Endothelial cell of umbilical vein (primary cell): Measurements from ENCODE around the gene ADAMTSL5. TPM values are rescaled to one million over a fixed set of nuclear protein-coding genes. Genes with fewer than 3 reads are reported as not detected.

ENCODE experiments used
- BruUV-seq: library from RNA; stranded (reverse); fragments of 400-500 nt; replicated peaks from 2 replicates; lab custom pipeline; 2021; lab: Mats Ljungman, UMichigan
- CTCF ChIA-PET: fragments of 300-600, 350-600 bp; sonication (Branson Sonifier 250); formaldehyde crosslinking; loops from one replicate; lab custom pipeline; 2021; ENCODE audit warnings: antibody characterized with exemption, inconsistent platforms; lab: Charles Lee
- POLR2A ChIA-PET: fragments of 300-600, 350-600 bp; sonication (Branson Sonifier 250); formaldehyde crosslinking; loops from one replicate; lab custom pipeline; 2021; ENCODE audit warnings: antibody characterized with exemption, inconsistent platforms; lab: Charles Lee
- DNase-seq: peaks from one replicate; pipeline ENCODE4 v3.0.0-alpha.2; 2011; ENCODE audit warnings: low read depth, low spot score
- FAIRE-seq: peaks from 2 replicates; lab custom pipeline; 2011; peaks lifted over from hg19 to GRCh38; lab: Jason Lieb, UNC
- H2AFZ ChIP-seq: 2 replicates; pipeline ENCODE4 v1.6.0; 2012; ENCODE audit warnings: low read depth, low read length, control low read depth, inconsistent platforms
- H3K27ac ChIP-seq: 2 replicates; pipeline ENCODE4 v1.5.1; 2011; ENCODE audit warnings: low read depth, mild to moderate bottlenecking, control low read depth, low read length, moderate library complexity; ENCODE audit not compliant: insufficient read depth
- H3K27me3 ChIP-seq, 2 experiments: 2 replicates each; pipeline versions ENCODE4 v1.6.0 to v1.6.1; 2011; ENCODE audit warnings: low read length in 2 of 2, mixed read lengths in 1 of 2; ENCODE audit not compliant: control insufficient read depth in 2 of 2, insufficient read depth in 2 of 2
- H3K36me3 ChIP-seq, 2 experiments: 2 replicates in 1 of 2; 3 replicates in 1 of 2; pipeline ENCODE4 v1.5.1; 2011; ENCODE audit warnings: low read length in 2 of 2, mild to moderate bottlenecking in 1 of 2, moderate library complexity in 1 of 2; ENCODE audit not compliant: control insufficient read depth in 2 of 2, insufficient read depth in 2 of 2; ENCODE audit errors: extremely low read depth in 1 of 2
- H3K4me1 ChIP-seq: 3 replicates; pipeline ENCODE4 v1.5.1; 2011; ENCODE audit warnings: mild to moderate bottlenecking, low read length; ENCODE audit not compliant: control insufficient read depth, insufficient read depth; ENCODE audit errors: extremely low read depth
- H3K4me2 ChIP-seq: 2 replicates; pipeline ENCODE4 v1.6.1; 2011; ENCODE audit warnings: low read length, control low read depth, mixed read lengths; ENCODE audit not compliant: insufficient read depth
- H3K4me3 ChIP-seq, 3 experiments: fragments of 200-600 bp in 1 of 3; sonication (generic), shearing (Covaris generic) in 1 of 3; replicated peaks in 1 of 3; 2 replicates each; pipeline ENCODE4 v1.5.1; 2011 to 2016; ENCODE audit warnings: control low read depth in 3 of 3, low read length in 3 of 3, mild to moderate bottlenecking in 2 of 3, inconsistent platforms in 1 of 3, low read depth in 1 of 3, moderate library complexity in 1 of 3; ENCODE audit not compliant: insufficient read depth in 1 of 3
- H3K79me2 ChIP-seq: 2 replicates; pipeline ENCODE4 v1.6.0; 2012; ENCODE audit warnings: low read length, inconsistent platforms; ENCODE audit not compliant: control insufficient read depth, insufficient read depth
- H3K9ac ChIP-seq: replicated peaks from 2 replicates; pipeline ENCODE3; 2011; ENCODE audit warnings: low read length, control low read depth; ENCODE audit not compliant: insufficient read depth; ENCODE audit errors: extremely low read depth
- H3K9me1 ChIP-seq: replicated peaks from 3 replicates; pipeline ENCODE4 v1.6.0; 2011; ENCODE audit warnings: mild to moderate bottlenecking, low read length; ENCODE audit not compliant: control insufficient read depth, insufficient read depth; ENCODE audit errors: extremely low read depth
- H3K9me3 ChIP-seq: replicated peaks from 2 replicates; pipeline ENCODE4 v1.5.1; 2012; ENCODE audit warnings: low read length, inconsistent platforms; ENCODE audit not compliant: control insufficient read depth, insufficient read depth
- H4K20me1 ChIP-seq: replicated peaks from 2 replicates; pipeline ENCODE3; 2011; ENCODE audit warnings: mild to moderate bottlenecking, low read length; ENCODE audit not compliant: control insufficient read depth, insufficient read depth; ENCODE audit errors: extremely low read depth
- GATA2 ChIP-seq: IDR thresholded peaks from 2 replicates; pipeline ENCODE4 v1.7.0; 2011; ENCODE audit warnings: low read depth, mild to moderate bottlenecking, moderate library complexity, mixed read lengths, low read length; ENCODE audit not compliant: insufficient read length, insufficient read depth
- dilution Hi-C: fragments of 300-500 bp; cut with MboI; formaldehyde crosslinking; loops from one replicate; pipeline ENCODE4 v1.15.0; 2019; ENCODE audit warnings: low sequenced_read_pairs; ENCODE audit not compliant: extremely low pct_ligation_motif_present
- intact Hi-C: fragments of 100-400 bp; cut with micrococcal nuclease; formaldehyde crosslinking; loops from one replicate; pipeline ENCODE4 v1.10.0; 2022
- polyA plus RNA-seq, 4 experiments: library from polyadenylated mRNA; depleted of rRNA in 3 of 4; stranded (reverse) in 3 of 4; unstranded in 1 of 4; fragments of >200 nt; gene quantifications; 2 replicates each; pipeline versions ENCODE4 v1.2.1 to v1.2.3, GENCODE V29; 2011 to 2012; ENCODE audit warnings: missing spikeins in 1 of 4
- total RNA-seq: library from RNA; stranded (reverse); gene quantifications from 2 replicates; pipeline ENCODE4 v1.2.3, GENCODE V29; 2021
- TF ChIP-seq, protein P1 (sequence below), 2 donors: IDR thresholded peaks; 1 replicate in 1 of 2; 2 replicates in 1 of 2; pipeline ENCODE4 v1.5.1; 2011; ENCODE audit warnings: low read length in 2 of 2, mild to moderate bottlenecking in 2 of 2, moderate library complexity in 2 of 2, control low read depth in 1 of 2, inconsistent platforms in 1 of 2, low read depth in 1 of 2; ENCODE audit not compliant: insufficient read depth in 1 of 2; ENCODE audit errors: extremely low read depth in 1 of 2

The ADAMTSL5 gene
- total and polyA plus RNA-seq, 2 donors (not counting 3 experiments of a cell fraction or from before 2014, with no cell fraction given): 0.07 TPM; not detected in 1

DNA sequence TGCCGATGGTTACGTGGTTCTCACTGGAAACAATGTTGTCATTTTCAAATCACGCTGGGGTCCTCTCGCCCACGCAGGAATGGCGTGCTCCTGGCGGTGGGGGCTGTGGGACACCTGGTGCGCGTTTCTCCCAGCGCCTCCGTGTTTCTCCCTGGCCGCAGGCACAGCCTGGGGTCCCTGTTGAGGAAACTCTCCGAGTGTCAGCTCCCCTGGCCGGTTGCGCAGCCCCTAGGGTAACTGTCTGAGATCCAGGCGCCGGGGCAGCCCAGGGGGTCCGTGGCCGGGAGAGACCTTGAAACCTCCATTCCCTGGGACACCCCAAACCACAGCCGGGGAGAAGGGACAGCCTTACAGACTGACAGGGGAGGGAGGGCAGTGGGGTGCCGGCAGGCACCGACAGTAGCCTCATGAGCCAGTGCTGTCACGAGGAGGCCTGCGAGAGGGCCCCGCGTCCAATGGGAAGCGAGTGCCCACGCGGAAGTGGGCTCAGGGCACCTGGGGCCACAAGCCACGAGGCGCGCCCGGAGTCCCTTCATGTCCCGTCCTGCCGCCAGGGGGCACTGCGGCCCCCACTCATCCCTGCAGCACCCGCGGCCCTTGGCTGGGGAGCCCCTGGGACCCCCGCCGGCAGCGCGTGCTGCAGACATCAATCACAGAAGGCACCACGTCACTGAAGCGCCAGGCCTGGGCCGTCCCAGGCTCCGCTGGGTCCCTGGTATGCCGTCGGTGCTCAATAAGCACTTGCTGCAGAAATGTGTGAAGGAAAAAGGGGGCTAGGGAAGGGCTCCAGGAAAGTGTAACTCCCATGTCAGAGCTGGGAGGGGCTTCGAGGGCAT is 9.5 kb downstream of the ADAMTSL5 start:
- no peak overlapping the region for H3K4me3 ChIP-seq
- no peaks in the 10 kb centered on the region for H3K9me3 ChIP-seq
- peak overlapping the region; percentile 16 for H2AFZ ChIP-seq
- no peaks in the 10 kb centered on the region for H3K79me2 ChIP-seq
- TF ChIP-seq GATA2: no peak
- TF ChIP-seq, protein P1, sequence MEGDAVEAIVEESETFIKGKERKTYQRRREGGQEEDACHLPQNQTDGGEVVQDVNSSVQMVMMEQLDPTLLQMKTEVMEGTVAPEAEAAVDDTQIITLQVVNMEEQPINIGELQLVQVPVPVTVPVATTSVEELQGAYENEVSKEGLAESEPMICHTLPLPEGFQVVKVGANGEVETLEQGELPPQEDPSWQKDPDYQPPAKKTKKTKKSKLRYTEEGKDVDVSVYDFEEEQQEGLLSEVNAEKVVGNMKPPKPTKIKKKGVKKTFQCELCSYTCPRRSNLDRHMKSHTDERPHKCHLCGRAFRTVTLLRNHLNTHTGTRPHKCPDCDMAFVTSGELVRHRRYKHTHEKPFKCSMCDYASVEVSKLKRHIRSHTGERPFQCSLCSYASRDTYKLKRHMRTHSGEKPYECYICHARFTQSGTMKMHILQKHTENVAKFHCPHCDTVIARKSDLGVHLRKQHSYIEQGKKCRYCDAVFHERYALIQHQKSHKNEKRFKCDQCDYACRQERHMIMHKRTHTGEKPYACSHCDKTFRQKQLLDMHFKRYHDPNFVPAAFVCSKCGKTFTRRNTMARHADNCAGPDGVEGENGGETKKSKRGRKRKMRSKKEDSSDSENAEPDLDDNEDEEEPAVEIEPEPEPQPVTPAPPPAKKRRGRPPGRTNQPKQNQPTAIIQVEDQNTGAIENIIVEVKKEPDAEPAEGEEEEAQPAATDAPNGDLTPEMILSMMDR (IDR thresholded peaks at IDR 0.05; ENCODE audit: extremely low read depth in 1 of 2, insufficient read depth in 1 of 2, low read depth in 1 of 2, low read length in 2 of 2): peak; percentile 78 to 92
- no peak overlapping the region for H3K4me2 ChIP-seq
- no peak for FAIRE-seq
- ChIA-PET CTCF (interaction anchor here (1.0 to 3.0 kb wide), 7 partner anchors 10 to 169 kb away, joined by 3 to 8 read pairs (median 6); partner anchors contain the start of genes PCSK4 and REEP6), POLR2A (no interaction called here)
- no TSS peak for BruUV-seq
- intact Hi-C loops: no loop called here
- H3K36me3 ChIP-seq: no peaks in the 10 kb centered on the region
- H3K4me1 ChIP-seq: no peaks in the 10 kb centered on the region
- no peak overlapping the region for H3K9ac ChIP-seq
- dilution Hi-C loops: no loop called here
- H3K27ac ChIP-seq: no peak overlapping the region
- peaks cover 4 to 5% of the 10 kb centered on the region in 2 experiments for H3K27me3 ChIP-seq
- no peak for DNase-seq
- no peaks in the 10 kb centered on the region for H4K20me1 ChIP-seq
- H3K9me1 ChIP-seq: no peaks in the 10 kb centered on the region
